Activated CD8-positive, alpha-beta T cell treated with anti-CD3 and anti-CD28 coated beads for 36 hours (primary cell): Measurements from ENCODE around the gene DCHS1. TPM values are rescaled to one million over a fixed set of nuclear protein-coding genes. Genes with fewer than 3 reads are reported as not detected.

Experiments used
- ATAC-seq: fragments of 200-7000 bp; cut with Tn5 transposase; one replicate; pipeline ENCODE4 v1.10.0; 2021; ENCODE audit warnings: mild to moderate bottlenecking, moderate library complexity
- CTCF ChIA-PET: fragments of 350-600 bp; sonication (Branson Sonifier 250); formaldehyde crosslinking; loops from one replicate; lab custom pipeline; 2021; ENCODE audit warnings: antibody characterized with exemption; lab: Charles Lee
- POLR2A ChIA-PET: fragments of 350-600 bp; sonication (Branson Sonifier 250); formaldehyde crosslinking; loops from one replicate; lab custom pipeline; 2021; ENCODE audit warnings: antibody characterized with exemption; lab: Charles Lee
- DNase-seq: peaks from one replicate; pipeline ENCODE4 v3.0.0-alpha.2; 2020
- H3K27ac Mint-ChIP-seq: one replicate; pipeline ENCODE4 v1.8.0; 2021; ENCODE audit warnings: mild to moderate bottlenecking, mixed read lengths
- H3K27me3 Mint-ChIP-seq: one replicate; pipeline ENCODE4 v1.8.0; 2021; ENCODE audit warnings: mixed read lengths
- H3K36me3 Mint-ChIP-seq: one replicate; pipeline ENCODE4 v1.8.0; 2021; ENCODE audit warnings: low read depth, mixed read lengths
- H3K4me1 Mint-ChIP-seq: one replicate; pipeline ENCODE4 v1.8.0; 2021; ENCODE audit warnings: low read depth, mixed read lengths
- H3K4me3 Mint-ChIP-seq: one replicate; pipeline ENCODE4 v1.8.0; 2021; ENCODE audit warnings: mild to moderate bottlenecking, moderate library complexity, mixed read lengths
- H3K9me3 Mint-ChIP-seq: one replicate; pipeline ENCODE4 v1.8.0; 2021; ENCODE audit warnings: mixed read lengths
- CTCF ChIP-seq: fragments of 200-600 bp; IDR thresholded peaks from one replicate; pipeline ENCODE4 v1.8.0; 2022; ENCODE audit warnings: antibody characterized with exemption, mild to moderate bottlenecking
- intact Hi-C: fragments of 100-400 bp; cut with micrococcal nuclease; formaldehyde crosslinking; loops from one replicate; pipeline ENCODE4 v1.10.0; 2022
- total RNA-seq, 2 experiments: library from RNA; stranded (reverse); gene quantifications; one replicate each; pipeline ENCODE4 v1.2.3, GENCODE V29; 2021

Gene DCHS1
- total RNA-seq, 2 experiments from 2014 or later: 1.6 TPM

- H3K27me3 Mint-ChIP-seq: no peaks in the 10 kb centered on the region
- CTCF ChIA-PET: no interaction called here
- H3K27ac Mint-ChIP-seq: no peak overlapping the region
- no peaks in the 10 kb centered on the region for H3K9me3 Mint-ChIP-seq
- DNase-seq (no peak), ATAC-seq (no peak)
- H3K4me3 Mint-ChIP-seq: no peak overlapping the region
- peaks cover 35% of the 10 kb centered on the region for H3K36me3 Mint-ChIP-seq
- POLR2A ChIA-PET: no interaction called here
- TF ChIP-seq CTCF: no peak
- H3K4me1 Mint-ChIP-seq: peaks cover 39% of the 10 kb centered on the region
- intact Hi-C loops: loop anchor here (10.0 kb wide), 2 partner anchors 54 to 206 kb away; partner anchors contain the start of genes DCHS1 and SMPD1
These were observed 54.6 kb downstream of the DCHS1 start for GRCh38 chr11:6601041-6601461.

- TF ChIP-seq CTCF: no peak
- H3K27me3 Mint-ChIP-seq: no peaks in the 10 kb centered on the region
- ATAC-seq (no peak), DNase-seq (no peak)
- intact Hi-C loops: loop anchor here (10.0 kb wide), 2 partner anchors 55 to 205 kb away; partner anchors contain the start of genes DCHS1 and SMPD1
- POLR2A ChIA-PET: no interaction called here
- H3K27ac Mint-ChIP-seq: no peak overlapping the region
- H3K4me1 Mint-ChIP-seq: peaks cover 43% of the 10 kb centered on the region
- no peaks in the 10 kb centered on the region for H3K9me3 Mint-ChIP-seq
- peaks cover 42% of the 10 kb centered on the region for H3K36me3 Mint-ChIP-seq
- CTCF ChIA-PET: interaction anchor here (1.3 to 1.9 kb wide), 6 partner anchors 12 to 94 kb away, joined by 4 to 6 read pairs (median 4); partner anchors contain the start of genes MRPL17 and TAF10
- H3K4me3 Mint-ChIP-seq: no peak overlapping the region
These were observed 55.7 kb downstream of the DCHS1 start for GRCh38 chr11:6599881-6600390.

GRCh38 chr11:6599449-6599848 is 56.2 kb downstream of the DCHS1 start:
- DNase-seq (no peak), ATAC-seq (no peak)
- TF ChIP-seq CTCF: no peak
- Mint-ChIP-seq H3K36me3 (peaks cover 46% of the 10 kb centered on the region), H3K27me3 (no peaks in the 10 kb centered on the region), H3K4me3 (no peak overlapping the region), H3K9me3 (no peaks in the 10 kb centered on the region), H3K4me1 (peaks cover 46% of the 10 kb centered on the region), H3K27ac (no peak overlapping the region)
- POLR2A ChIA-PET: interaction anchor here (1.1 kb wide), 1 partner anchor 69 kb away, joined by 3 read pairs; no protein-coding TSS in a partner anchor
- intact Hi-C loops: no loop called here
- CTCF ChIA-PET: interaction anchor here (1.3 to 1.9 kb wide), 6 partner anchors 12 to 94 kb away, joined by 4 to 6 read pairs (median 4); partner anchors contain the start of genes MRPL17 and TAF10

- no peak overlapping the region for H3K27ac Mint-ChIP-seq
- DNase-seq: no peak
- no peak for ATAC-seq
- ChIA-PET CTCF (interaction anchor here (1.3 to 1.7 kb wide), 3 partner anchors 15 to 93 kb away, joined by 4 read pairs; no protein-coding TSS in a partner anchor), POLR2A (interaction anchor here (1.1 kb wide), 1 partner anchor 70 kb away, joined by 3 read pairs; no protein-coding TSS in a partner anchor)
- no peak overlapping the region for H3K4me3 Mint-ChIP-seq
- peaks cover 51% of the 10 kb centered on the region for H3K36me3 Mint-ChIP-seq
- no peaks in the 10 kb centered on the region for H3K27me3 Mint-ChIP-seq
- H3K9me3 Mint-ChIP-seq: no peaks in the 10 kb centered on the region
- intact Hi-C loops: no loop called here
- no peak for TF ChIP-seq CTCF
- H3K4me1 Mint-ChIP-seq: peaks cover 52% of the 10 kb centered on the region
These were observed 57.1 kb downstream of the DCHS1 start for GRCh38 chr11:6598555-6598954.

- Mint-ChIP-seq H3K36me3 (peaks cover 60% of the 10 kb centered on the region), H3K4me3 (no peak overlapping the region), H3K4me1 (peaks cover 41% of the 10 kb centered on the region), H3K9me3 (no peaks in the 10 kb centered on the region), H3K27me3 (no peaks in the 10 kb centered on the region), H3K27ac (peak overlapping the region; percentile 16)
- ATAC-seq: no peak
- ChIA-PET POLR2A (interaction anchor here (1.0 to 1.2 kb wide), 3 partner anchors 9 to 111 kb away, joined by 3 to 5 read pairs (median 4); no protein-coding TSS in a partner anchor), CTCF (interaction anchor here (0.6 to 1.7 kb wide), 8 partner anchors 15 to 217 kb away, joined by 3 to 7 read pairs (median 3); partner anchors contain the start of gene MRPL17)
- no peak for TF ChIP-seq CTCF
- DNase-seq: no peak
- intact Hi-C loops: no loop called here
These were observed 59.3 kb downstream of the DCHS1 start for GRCh38 chr11:6596239-6596877.
